DND-41 (cell line): ENCODE data around the gene MCC.

Experiments used
- CTCF ChIP-seq: IDR thresholded peaks from 2 replicates; pipeline ENCODE4 v1.5.1; 2012; ENCODE audit warnings: borderline replicate concordance, low read length, moderate library complexity, mild to moderate bottlenecking; ENCODE audit not compliant: poor library complexity, severe bottlenecking; ENCODE audit errors: extremely low read depth
- EZH2 ChIP-seq: IDR thresholded peaks from 3 replicates; pipeline ENCODE4 v1.6.1; 2012; ENCODE audit warnings: borderline replicate concordance, low read depth, mild to moderate bottlenecking, moderate library complexity, low read length, inconsistent platforms; ENCODE audit not compliant: severe bottlenecking

- TF ChIP-seq CTCF (no peak), EZH2 (no peak)
Observed at GRCh38 chr5:113063927-113064326, 424.3 kb downstream of the MCC start.
